ENCODE measurements around the gene TANC1.

The TANC1 gene

GRCh38 chr2:159192371-159192918 is 224.0 kb downstream of the TANC1 start:
- FAIRE-seq = no peak
- TF ChIP-seq CTCF (IDR thresholded peaks at IDR 0.05; ENCODE audit: insufficient read depth, missing control alignments) = no peak
- no peak for DNase-seq (ENCODE audit: insufficient read length, low spot score)

GRCh38 chr2:159193791-159194190 is 225.4 kb downstream of the TANC1 start:
- DNase-seq (ENCODE audit: insufficient read length, low spot score) = no peak
- no peak for TF ChIP-seq CTCF (IDR thresholded peaks at IDR 0.05; ENCODE audit: insufficient read depth, missing control alignments)
- no peak for FAIRE-seq

GRCh38 chr2:159194241-159194640 is 225.8 kb downstream of the TANC1 start:
- DNase-seq (ENCODE audit: insufficient read length, low spot score) (no peak), FAIRE-seq (no peak)
- TF ChIP-seq CTCF (IDR thresholded peaks at IDR 0.05; ENCODE audit: insufficient read depth, missing control alignments) = no peak

- no peak for TF ChIP-seq CTCF (IDR thresholded peaks at IDR 0.05; ENCODE audit: insufficient read depth, missing control alignments)
- DNase-seq (ENCODE audit: insufficient read length, low spot score) = no peak
- FAIRE-seq = no peak
Measured at GRCh38 chr2:159195697-159196096, 227.3 kb downstream of the TANC1 start.

- DNase-seq (ENCODE audit: insufficient read length, low spot score) (no peak), FAIRE-seq (no peak)
- TF ChIP-seq CTCF (IDR thresholded peaks at IDR 0.05; ENCODE audit: insufficient read depth, missing control alignments) = no peak
Measured at GRCh38 chr2:159196393-159196925, 228.0 kb downstream of the TANC1 start.

GRCh38 chr2:159199236-159199635 is 230.8 kb downstream of the TANC1 start:
- DNase-seq (ENCODE audit: insufficient read length, low spot score) (no peak), FAIRE-seq (no peak)
- no peak for TF ChIP-seq CTCF (IDR thresholded peaks at IDR 0.05; ENCODE audit: insufficient read depth, missing control alignments)

- no peak for FAIRE-seq
Measured at GRCh38 chr2:159199761-159200465, 231.5 kb downstream of the TANC1 start.

More at GRCh38 chr2:159199761-159200465, 231.5 kb downstream of the TANC1 start:
- TF ChIP-seq CTCF (IDR thresholded peaks at IDR 0.05; ENCODE audit: insufficient read depth, missing control alignments) = no peak
- DNase-seq (ENCODE audit: insufficient read length, low spot score) = no peak
